ENCODE data around the gene FHOD3. TPM values are rescaled to one million over a fixed set of nuclear protein-coding genes. Genes with fewer than 3 reads are reported as not detected.

The FHOD3 gene
- total and polyA plus RNA-seq, 9 of the 15 experiments (the other 6 are each of a cell fraction or from before 2014, with no cell fraction given), result 0.11 TPM; not detected in 8

GRCh38 chr18:36321658-36322407 lies 24.3 kb downstream of the FHOD3 start:
- TF ChIP-seq ZNF174 (CRISPR knock-in tag; IDR thresholded peaks at IDR 0.05), result no peak
- TF ChIP-seq KLF6 (CRISPR knock-in tag; IDR thresholded peaks at IDR 0.05; ENCODE audit: borderline replicate concordance), result no peak
- TF ChIP-seq HDAC8 (tag; IDR thresholded peaks at IDR 0.05), result no peak
- TF ChIP-seq RBM22 (IDR thresholded peaks at IDR 0.05; ENCODE audit: low read depth, low read length, poor library complexity, severe bottlenecking), result no peak
- no peak for TF ChIP-seq SFPQ (IDR thresholded peaks at IDR 0.05; ENCODE audit: low read depth, low read length)
- H2AFZ ChIP-seq (ENCODE audit: low read depth, low read length), result no peak overlapping the region
- in situ Hi-C loops (cut with MboI) (no loop called here), intact Hi-C loops (cut with micrococcal nuclease) (no loop called here)
- H3K27ac ChIP-seq (ENCODE audit: extremely low read depth, low read depth, low read length), result no peak overlapping the region
- under 1% methylated on average over 10 of the region's 10 CpGs for WGBS (ENCODE audit: insufficient coverage, low coverage, missing lambda C conversion rate)
- FAIRE-seq (no peak), DNase-seq (ENCODE audit: extremely low read depth in 1 of 4, low spot score in 3 of 4) (no peak), ATAC-seq (no peak; the same call in 1 of the 3 replicates)
- H3K4me1 ChIP-seq (replicated peaks in 1 of 2; ENCODE audit: control insufficient read depth in 2 of 2, insufficient read depth in 2 of 2, low read length in 2 of 2), result no peaks in the 10 kb centered on the region
- POLR2A ChIA-PET, result interaction anchor here (0.6 to 0.7 kb wide), 3 partner anchors 95 to 424 kb away, joined by 3 to 4 read pairs (median 3); no protein-coding TSS in a partner anchor
- H4K20me1 ChIP-seq (replicated peaks; ENCODE audit: control insufficient read depth, insufficient read depth, low read length), result no peaks in the 10 kb centered on the region
- no peaks in the 10 kb centered on the region for H3K36me3 ChIP-seq (ENCODE audit: control insufficient read depth, insufficient read depth, low read length)
- no peaks in the 10 kb centered on the region for H3K27me3 ChIP-seq (ENCODE audit: control insufficient read depth in 2 of 2, insufficient read depth in 2 of 2, low read length in 2 of 2)
- H3K9ac ChIP-seq (ENCODE audit: insufficient read depth in 1 of 2, low read depth in 2 of 2, low read length in 2 of 2), result no peak overlapping the region
- H3K9me1 ChIP-seq (ENCODE audit: control insufficient read depth, insufficient read depth, low read length), result no peaks in the 10 kb centered on the region
- no peak overlapping the region for H3K4me2 ChIP-seq (ENCODE audit: insufficient read depth, low read length)
- H3K4me3 ChIP-seq, result no peak overlapping the region
- BruUV-seq (replicated peaks), result no TSS peak
- CTCF ChIA-PET (ENCODE audit: low intra/inter-chr PET ratio), result no interaction called here
- H3K9me3 ChIP-seq (replicated peaks; ENCODE audit: control insufficient read depth, insufficient read depth, low read depth, low read length), result no peaks in the 10 kb centered on the region
- no peaks in the 10 kb centered on the region for H3K79me2 ChIP-seq (ENCODE audit: control insufficient read depth, insufficient read depth, low read length)

Measured in K562 (cell line).